Measurements from ENCODE around the gene SHB. TPM values are rescaled to one million over a fixed set of nuclear protein-coding genes. Genes with fewer than 3 reads are reported as not detected.

The SHB gene
- total and polyA plus RNA-seq, 2 donors from 2014 or later: 16.4 to 39.8 TPM

GRCh38 chr9:38012767-38013450 is 56.1 kb downstream of the SHB start:
- intact Hi-C loops (cut with DNase I): no loop called here

GRCh38 chr9:38011991-38012390 is 57.0 kb downstream of the SHB start:
- peaks cover 0 to 16% (median 4%) of the 10 kb centered on the region in 3 donors for H3K36me3 ChIP-seq (ENCODE audit: control insufficient read depth in 2 of 3, insufficient read depth in 3 of 3, low read length in 3 of 3)
- DNase-seq: no peak
- no peaks in the 10 kb centered on the region for H3K27me3 ChIP-seq (ENCODE audit: control insufficient read depth, insufficient read depth, low read length)
- H3K27ac ChIP-seq (ENCODE audit: low read depth in 2 of 2, low read length in 2 of 2): no peak overlapping the region
- H3K4me3 ChIP-seq (ENCODE audit: low read length in 3 of 3): no peak overlapping the region
- no peak overlapping the region for H3K9ac ChIP-seq (ENCODE audit: low read length in 3 of 3)
- FAIRE-seq: no peak
- no peaks in the 10 kb centered on the region for H3K9me3 ChIP-seq (ENCODE audit: control insufficient read depth in 2 of 3, insufficient read depth in 1 of 3, low read length in 3 of 3)
- TF ChIP-seq, protein P1, sequence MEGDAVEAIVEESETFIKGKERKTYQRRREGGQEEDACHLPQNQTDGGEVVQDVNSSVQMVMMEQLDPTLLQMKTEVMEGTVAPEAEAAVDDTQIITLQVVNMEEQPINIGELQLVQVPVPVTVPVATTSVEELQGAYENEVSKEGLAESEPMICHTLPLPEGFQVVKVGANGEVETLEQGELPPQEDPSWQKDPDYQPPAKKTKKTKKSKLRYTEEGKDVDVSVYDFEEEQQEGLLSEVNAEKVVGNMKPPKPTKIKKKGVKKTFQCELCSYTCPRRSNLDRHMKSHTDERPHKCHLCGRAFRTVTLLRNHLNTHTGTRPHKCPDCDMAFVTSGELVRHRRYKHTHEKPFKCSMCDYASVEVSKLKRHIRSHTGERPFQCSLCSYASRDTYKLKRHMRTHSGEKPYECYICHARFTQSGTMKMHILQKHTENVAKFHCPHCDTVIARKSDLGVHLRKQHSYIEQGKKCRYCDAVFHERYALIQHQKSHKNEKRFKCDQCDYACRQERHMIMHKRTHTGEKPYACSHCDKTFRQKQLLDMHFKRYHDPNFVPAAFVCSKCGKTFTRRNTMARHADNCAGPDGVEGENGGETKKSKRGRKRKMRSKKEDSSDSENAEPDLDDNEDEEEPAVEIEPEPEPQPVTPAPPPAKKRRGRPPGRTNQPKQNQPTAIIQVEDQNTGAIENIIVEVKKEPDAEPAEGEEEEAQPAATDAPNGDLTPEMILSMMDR (IDR thresholded peaks at IDR 0.05; ENCODE audit: borderline replicate concordance, extremely low read depth, insufficient read depth): no peak
- peaks cover 0 to 39% (median 22%) of the 10 kb centered on the region in 3 donors for H3K4me1 ChIP-seq (ENCODE audit: control insufficient read depth in 2 of 3, insufficient read depth in 2 of 3, low read depth in 1 of 3, low read length in 3 of 3)
- intact Hi-C loops (cut with DNase I): no loop called here

More at GRCh38 chr9:38012767-38013450, 56.1 kb downstream of the SHB start:
- DNase-seq: no peak
- H3K27me3 ChIP-seq (ENCODE audit: control insufficient read depth, insufficient read depth, low read length): no peaks in the 10 kb centered on the region
- H3K4me3 ChIP-seq (ENCODE audit: low read length in 3 of 3): no peak overlapping the region
- H3K9ac ChIP-seq (ENCODE audit: low read length in 3 of 3): no peak overlapping the region
- H3K27ac ChIP-seq (ENCODE audit: low read depth in 2 of 2, low read length in 2 of 2): no peak overlapping the region
- H3K9me3 ChIP-seq (ENCODE audit: control insufficient read depth in 2 of 3, insufficient read depth in 1 of 3, low read length in 3 of 3): no peaks in the 10 kb centered on the region
- TF ChIP-seq, protein P1 (IDR thresholded peaks at IDR 0.05; ENCODE audit: borderline replicate concordance, extremely low read depth, insufficient read depth): no peak
- H3K36me3 ChIP-seq (ENCODE audit: control insufficient read depth in 2 of 3, insufficient read depth in 3 of 3, low read length in 3 of 3): peaks cover 0 to 16% (median 4%) of the 10 kb centered on the region in 3 donors
- no peak for FAIRE-seq
- peaks cover 0 to 40% (median 30%) of the 10 kb centered on the region in 3 donors for H3K4me1 ChIP-seq (ENCODE audit: control insufficient read depth in 2 of 3, insufficient read depth in 2 of 3, low read depth in 1 of 3, low read length in 3 of 3)

DNA sequence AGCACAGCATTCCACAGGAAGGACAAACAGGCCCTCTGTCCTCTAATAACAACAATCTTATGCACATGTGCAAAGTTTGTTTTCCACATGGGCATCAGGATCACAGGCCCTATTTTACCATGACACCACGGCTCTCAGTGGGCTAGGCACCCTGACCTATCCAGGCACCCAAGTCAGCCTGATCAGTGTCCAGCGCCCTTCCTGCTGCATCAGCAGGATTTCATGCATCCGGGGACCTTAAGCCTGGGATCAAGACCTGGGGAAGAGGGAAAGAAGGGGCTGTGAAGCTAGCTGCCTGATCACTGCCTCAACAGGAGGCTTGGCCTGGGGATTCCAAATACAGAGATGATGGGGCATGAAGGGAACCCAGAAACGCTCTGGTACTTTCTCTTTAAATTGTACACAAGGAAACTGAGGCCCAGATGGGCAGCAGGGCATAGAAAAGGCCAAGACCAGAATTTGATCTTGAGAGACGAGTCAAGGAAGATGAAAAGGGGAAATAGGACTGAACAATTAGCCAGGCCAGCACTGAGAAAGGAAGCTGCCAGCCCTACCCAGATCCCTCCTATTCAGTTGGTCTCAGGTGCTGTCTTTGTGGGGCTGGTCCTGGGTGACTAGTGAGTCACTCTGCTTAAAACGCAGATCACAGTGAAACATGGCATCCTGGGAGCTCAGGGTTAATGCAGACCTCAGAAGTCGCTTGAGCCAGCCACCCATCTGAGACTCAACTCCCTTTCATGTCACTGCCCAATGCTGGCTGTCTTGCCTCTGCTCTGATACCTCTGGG is 57.9 kb downstream of the SHB start:
- Histone ChIP-seq H3K9ac (ENCODE audit: low read length in 3 of 3) (no peak overlapping the region), H3K4me3 (ENCODE audit: low read length in 3 of 3) (no peak overlapping the region), H3K4me1 (ENCODE audit: control insufficient read depth in 2 of 3, insufficient read depth in 2 of 3, low read depth in 1 of 3, low read length in 3 of 3) (peaks cover 0 to 33% (median 20%) of the 10 kb centered on the region in 3 donors), H3K36me3 (ENCODE audit: control insufficient read depth in 2 of 3, insufficient read depth in 3 of 3, low read length in 3 of 3) (peaks cover 0 to 16% (median 4%) of the 10 kb centered on the region in 3 donors), H3K27me3 (ENCODE audit: control insufficient read depth, insufficient read depth, low read length) (no peaks in the 10 kb centered on the region), H3K9me3 (ENCODE audit: control insufficient read depth in 2 of 3, insufficient read depth in 1 of 3, low read length in 3 of 3) (no peaks in the 10 kb centered on the region), H3K27ac (ENCODE audit: low read depth in 2 of 2, low read length in 2 of 2) (no peak overlapping the region)
- TF ChIP-seq, protein P1 (IDR thresholded peaks at IDR 0.05; ENCODE audit: borderline replicate concordance, extremely low read depth, insufficient read depth): no peak
- DNase-seq: no peak
- intact Hi-C loops (cut with DNase I): no loop called here
- no peak for FAIRE-seq
